GM19043 (cell line): ENCODE measurements around the gene G2E3.

ENCODE experiments used
- ATAC-seq: cut with Tn5 transposase; IDR thresholded peaks from one replicate; pipeline ENCODE4 v1.9.1; 2021; ENCODE audit warnings: low read depth; ENCODE audit not compliant: unreplicated experiment

The G2E3 gene

GRCh38 chr14:30648471-30648870 lies 89.5 kb downstream of the G2E3 start:
- no peak for ATAC-seq

GRCh38 chr14:30651937-30652336 lies 93.0 kb downstream of the G2E3 start:
- ATAC-seq = no peak

DNA sequence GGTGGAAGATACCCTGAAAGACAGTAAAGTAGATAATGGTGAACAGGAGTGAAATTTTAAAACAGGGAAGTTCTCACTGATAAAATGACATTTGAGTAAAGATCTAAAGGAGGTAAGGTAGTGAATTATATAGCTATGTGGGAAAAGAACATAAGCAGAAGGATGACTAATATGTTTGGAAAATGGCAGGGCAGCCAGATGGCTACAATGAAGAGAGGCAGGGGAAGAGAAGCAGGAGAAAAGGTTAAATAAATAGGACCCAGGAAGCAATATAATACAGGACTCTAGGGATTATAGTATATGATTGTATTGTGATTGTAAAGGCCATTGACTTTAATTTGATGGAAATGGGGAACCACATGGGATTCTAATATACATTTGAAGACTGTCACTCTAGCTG lies 96.2 kb downstream of the G2E3 start:
- no peak for ATAC-seq

- no peak for ATAC-seq
Measured at GRCh38 chr14:30655658-30656057, 96.7 kb downstream of the G2E3 start.

- no peak for ATAC-seq
Measured at GRCh38 chr14:30656190-30656632, 97.3 kb downstream of the G2E3 start.

GRCh38 chr14:30657050-30657449 lies 98.1 kb downstream of the G2E3 start:
- ATAC-seq = no peak

GRCh38 chr14:30657606-30658163 lies 98.7 kb downstream of the G2E3 start:
- no peak for ATAC-seq

GRCh38 chr14:30658645-30659044 lies 99.7 kb downstream of the G2E3 start:
- ATAC-seq = no peak

DNA sequence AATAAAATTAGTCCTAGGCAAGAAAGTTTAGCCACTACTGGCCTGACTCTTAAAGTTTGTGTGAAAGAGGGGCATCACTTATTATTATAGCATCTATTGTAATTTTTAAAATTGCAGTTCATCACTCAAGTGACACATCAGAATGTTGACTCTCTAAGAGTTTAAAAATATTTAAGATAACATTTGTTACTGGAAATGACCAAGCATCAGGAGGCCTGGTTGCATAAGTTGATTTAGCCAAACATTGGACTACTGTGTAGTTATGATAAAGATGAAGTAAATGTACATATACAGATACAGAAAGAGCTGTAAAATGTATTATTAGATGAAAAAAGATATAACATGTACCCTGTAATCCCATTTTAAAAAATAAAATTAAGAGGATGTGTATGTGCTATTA lies 110.6 kb downstream of the G2E3 start:
- no peak for ATAC-seq
